Stimulated activated CD8-positive, alpha-beta memory T cell treated with anti-CD3 and anti-CD28 coated beads, Interleukin-15, amount 100 ng/mL, for 48 hours (primary cell): ENCODE data around the gene FILIP1L.

ENCODE experiments used
- DNase-seq, 2 donors: peaks; one replicate each; pipeline ENCODE4 v3.0.0-alpha.2; 2020; ENCODE audit warnings: low read depth in 2 of 2

Gene FILIP1L

GRCh38 chr3:100009276-100010086 is 104.8 kb downstream of the FILIP1L start:
- DNase-seq = no peak

- no peak for DNase-seq
Measured at GRCh38 chr3:100008081-100008698, 106.1 kb downstream of the FILIP1L start.

DNA sequence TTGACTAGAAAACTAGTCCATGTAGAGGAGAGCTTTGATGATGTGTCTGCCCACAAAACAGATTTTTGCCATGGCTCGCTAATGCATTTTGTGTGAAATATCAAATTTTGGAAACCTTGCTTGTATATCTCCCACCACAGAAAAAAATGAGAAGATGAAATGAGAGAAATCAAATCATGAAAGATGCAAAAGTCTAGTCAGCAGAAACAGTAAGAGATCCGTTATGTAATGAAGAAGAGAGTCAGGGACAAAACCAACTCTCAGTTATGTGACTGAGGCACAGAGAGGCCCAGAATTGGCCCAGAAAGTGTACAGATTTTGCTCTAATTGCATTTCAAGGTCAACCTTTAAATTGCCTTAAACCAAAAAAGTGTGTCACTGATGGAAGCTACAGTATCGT is 107.0 kb downstream of the FILIP1L start:
- DNase-seq = no peak

GRCh38 chr3:100006570-100007271 is 107.6 kb downstream of the FILIP1L start:
- DNase-seq = no peak

DNA sequence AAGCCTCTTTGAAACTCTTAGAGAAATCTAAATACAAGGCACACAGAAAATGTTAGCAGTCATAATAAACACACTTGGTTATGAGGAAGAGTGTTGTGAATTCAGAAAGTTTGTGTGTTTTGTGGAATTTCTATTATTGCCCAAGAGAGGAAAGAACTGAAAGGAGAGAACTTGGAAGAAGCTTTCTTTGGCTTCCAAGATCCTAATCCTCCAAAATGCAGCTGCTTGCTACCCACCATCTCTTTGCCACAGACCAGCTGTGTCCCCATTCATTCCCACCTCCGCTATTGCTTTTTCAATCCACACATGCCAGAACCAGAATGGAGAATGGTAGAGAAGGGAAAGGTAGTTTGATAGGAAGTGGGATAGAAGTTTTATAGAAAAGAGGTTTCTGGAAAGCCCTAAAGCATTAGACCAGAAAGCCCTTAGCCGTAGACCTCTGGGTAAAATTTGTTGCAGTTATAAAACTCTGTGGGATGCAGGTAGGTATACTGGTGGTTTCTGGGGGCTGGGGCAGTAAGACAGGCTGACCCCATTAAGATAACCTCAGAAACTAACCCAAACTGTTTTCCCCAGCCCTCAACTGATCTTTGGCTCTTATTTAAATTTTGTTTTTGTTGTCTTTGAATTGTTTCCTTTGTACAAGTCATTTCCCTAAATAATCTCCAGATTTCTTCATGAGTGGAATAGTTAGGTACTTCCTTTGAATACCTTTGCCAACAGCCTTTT is 108.5 kb downstream of the FILIP1L start:
- DNase-seq = no peak

GRCh38 chr3:100004931-100005330 is 109.4 kb downstream of the FILIP1L start:
- DNase-seq = no peak

DNA sequence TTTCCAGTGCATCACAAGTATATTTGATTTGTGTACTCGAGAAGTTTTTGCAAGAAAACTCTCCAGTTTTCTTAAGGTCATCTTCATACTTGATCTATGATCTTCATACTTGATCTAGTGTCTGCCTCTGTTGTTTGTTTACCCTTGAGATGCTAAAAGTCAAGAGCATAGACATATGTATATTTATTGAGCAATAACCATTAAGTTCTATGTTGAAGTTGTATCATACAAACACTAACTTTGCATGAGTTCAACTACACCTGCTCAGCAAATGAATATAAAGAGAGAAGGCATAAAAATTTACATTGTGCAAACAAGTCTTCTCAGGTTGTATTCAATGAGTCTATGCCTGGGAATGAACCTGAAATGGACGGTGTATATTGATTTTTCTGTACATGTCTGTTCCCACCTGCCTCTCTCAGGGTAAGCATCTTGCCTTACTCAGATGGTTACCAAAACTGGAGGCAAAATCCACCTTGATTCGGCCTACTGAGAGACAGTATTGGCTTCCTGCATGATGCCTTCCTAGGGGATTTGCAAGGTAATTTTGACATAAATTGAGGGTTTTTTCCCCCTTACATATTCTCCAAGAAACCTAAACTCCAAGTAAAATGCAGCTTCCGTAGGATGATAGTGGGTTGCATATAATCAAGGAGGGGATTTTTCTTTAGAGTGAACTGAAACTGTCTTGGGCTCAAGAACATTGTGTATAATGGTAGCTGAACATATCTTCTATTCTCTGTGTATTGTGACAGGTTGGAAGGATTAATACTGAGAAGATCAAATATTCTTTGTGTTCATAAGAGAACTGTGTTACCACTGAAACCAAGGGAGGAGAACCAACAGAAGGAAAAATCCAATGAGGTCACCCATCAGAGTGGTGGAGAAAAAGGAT is 110.4 kb downstream of the FILIP1L start:
- no peak for DNase-seq

- no peak for DNase-seq
Measured at GRCh38 chr3:100002599-100003350, 111.5 kb downstream of the FILIP1L start.

GRCh38 chr3:100001526-100002270 is 112.6 kb downstream of the FILIP1L start:
- DNase-seq = no peak

DNA sequence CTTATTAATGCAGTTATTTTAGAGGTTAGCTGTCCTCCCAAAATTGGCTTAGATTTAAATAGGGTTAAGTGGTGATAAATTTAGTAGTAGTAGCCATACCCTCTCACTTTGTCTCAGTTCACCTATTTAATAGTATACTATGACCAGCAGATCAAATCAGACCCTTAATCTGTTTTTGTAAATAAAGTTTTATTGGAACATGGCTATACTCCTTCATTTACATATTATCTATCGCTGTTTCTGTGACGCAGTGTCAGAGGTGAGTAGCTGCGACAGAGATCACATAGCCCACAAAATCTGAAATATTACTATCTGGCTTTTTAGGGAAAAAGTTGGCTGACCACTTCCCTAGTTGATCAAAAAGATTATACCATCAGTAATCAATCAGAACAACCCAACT is 113.2 kb downstream of the FILIP1L start:
- no peak for DNase-seq

DNA sequence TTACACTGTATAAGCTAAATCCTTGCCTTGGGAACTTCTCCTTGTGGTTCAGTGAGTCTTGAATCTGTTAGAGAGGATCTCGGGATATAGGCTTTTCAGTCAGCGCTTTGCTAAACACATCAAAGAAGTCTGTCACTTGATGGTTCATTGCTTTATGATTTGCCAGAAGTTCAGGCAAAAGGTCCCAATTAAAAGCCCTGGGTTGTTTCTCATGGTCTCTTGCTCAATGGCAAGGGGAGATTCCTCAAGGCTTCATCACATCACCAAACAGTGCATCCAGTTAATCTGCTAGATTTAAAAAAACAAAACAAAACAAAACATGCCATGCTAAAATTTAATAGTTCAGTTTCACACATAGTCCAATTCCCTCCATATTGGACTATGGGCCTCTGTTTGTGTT is 114.8 kb downstream of the FILIP1L start:
- no peak for DNase-seq

GRCh38 chr3:99997293-99997692 is 117.0 kb downstream of the FILIP1L start:
- no peak for DNase-seq

DNA sequence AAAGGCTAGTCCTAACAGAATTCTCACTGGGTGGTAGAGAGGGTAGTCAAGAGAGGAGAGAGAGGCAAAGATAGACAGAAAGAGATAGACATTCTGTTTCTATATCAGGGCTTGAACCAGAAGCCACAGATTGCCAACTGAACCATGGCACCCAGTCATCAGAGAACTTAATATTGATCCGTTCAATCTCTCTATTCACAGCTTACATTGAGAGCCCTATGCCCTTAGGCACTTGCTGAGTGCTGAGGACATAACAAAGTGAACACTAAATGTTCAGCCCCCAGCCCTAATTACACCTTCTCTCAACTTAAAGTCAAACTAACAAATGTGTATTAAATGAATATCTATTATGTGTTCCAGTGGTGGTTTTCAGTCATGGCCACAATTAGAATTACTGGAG is 124.1 kb downstream of the FILIP1L start:
- no peak for DNase-seq

DNA sequence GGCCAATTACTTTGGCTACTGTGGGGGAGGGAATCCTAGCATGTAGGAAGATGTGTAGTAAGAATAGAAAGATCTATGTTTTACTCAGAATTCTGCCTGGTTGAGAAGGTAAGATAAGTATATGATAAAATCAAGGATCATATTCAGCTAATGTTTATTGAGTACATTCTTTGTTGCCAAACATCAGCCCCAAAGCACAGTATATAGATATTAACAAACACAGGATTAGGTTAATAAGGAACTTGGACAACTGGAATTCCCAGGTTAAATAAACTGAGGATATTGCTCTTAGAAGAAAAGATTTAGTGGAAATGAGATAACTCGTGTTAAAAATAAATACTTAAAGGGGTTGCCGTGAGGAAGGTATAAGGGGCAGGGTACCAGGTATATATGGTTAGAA is 129.6 kb downstream of the FILIP1L start:
- no peak for DNase-seq

- DNase-seq = no peak
Measured at GRCh38 chr3:99984139-99984538, 130.2 kb downstream of the FILIP1L start.

- DNase-seq = no peak
Measured at GRCh38 chr3:99982650-99983049, 131.7 kb downstream of the FILIP1L start.

GRCh38 chr3:99981138-99981537 is 133.2 kb downstream of the FILIP1L start:
- no peak for DNase-seq

- no peak for DNase-seq
Measured at GRCh38 chr3:99980606-99981005, 133.7 kb downstream of the FILIP1L start.

DNA sequence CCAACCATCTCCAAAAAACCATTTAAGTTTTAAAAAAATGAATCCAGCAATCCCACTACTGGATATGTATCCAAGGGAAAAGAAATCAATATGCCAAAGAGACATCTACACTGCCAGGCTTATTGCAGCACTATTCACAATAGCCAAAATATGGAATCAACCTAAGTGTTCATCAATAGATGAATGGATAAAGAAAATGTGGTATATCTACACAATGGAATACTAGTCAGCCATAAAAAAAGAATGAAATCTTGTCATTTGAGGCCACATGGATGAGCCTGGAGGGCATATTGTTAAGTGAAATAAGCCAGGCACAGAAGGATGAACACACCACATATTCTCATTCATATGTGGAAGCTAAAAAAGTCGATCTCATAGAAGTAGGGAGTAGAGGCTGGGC is 136.1 kb downstream of the FILIP1L start:
- no peak for DNase-seq

DNA sequence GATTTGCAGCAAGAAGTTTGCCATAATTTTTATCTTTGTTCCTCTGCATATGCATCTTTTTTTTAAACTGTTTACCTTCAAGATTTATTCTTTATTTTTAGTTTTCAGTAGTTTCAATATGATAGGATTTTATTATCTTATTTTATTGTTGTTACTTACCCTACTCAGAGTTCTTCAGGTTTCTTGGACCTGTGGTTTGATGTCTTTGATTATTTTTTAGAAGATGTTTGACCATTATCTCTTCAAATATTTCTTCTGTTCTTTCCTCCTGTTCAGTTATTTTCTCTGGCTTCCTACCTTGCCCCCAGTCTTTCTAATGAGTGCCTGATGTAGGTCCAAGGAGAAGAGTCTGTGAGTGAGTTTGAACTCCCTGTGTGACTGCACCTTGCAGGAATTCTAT is 137.7 kb downstream of the FILIP1L start:
- DNase-seq = no peak
